ENCODE measurements around the gene FRRS1.

The FRRS1 gene

DNA sequence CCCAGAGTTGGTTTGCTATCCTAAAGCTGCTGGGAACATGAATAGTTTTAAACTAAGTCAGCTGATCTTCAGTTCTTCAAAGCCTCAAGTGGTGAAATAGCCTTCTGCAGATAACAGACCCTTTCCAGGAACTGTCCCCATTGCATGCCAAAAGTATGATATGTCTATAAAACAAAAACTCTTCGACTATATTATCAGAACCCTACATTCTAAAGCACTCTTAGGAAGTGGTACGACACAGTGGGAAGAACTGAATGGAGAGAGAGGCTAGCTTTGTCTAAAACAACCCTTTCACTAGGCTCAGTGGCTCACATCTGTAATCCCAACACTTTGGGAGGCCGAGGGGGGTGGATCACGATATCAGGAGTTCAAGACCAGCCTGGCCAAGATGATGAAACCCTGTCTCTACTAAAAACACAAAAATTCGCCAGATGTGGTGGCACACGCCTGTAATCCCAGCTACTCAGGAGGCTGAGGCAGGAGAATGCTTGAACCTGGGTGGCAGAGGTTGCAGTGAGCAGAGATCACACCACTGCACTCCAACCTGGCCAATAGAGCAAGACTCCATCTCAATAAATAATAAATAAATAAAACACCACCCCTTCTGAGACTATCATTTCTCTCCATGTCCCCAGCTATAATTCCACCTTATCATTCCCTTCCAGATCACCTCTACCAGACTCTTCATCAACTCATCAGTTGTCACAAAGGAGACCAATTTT, 2.2 kb upstream of the FRRS1 start:
- Histone ChIP-seq H3K4me3 (ENCODE audit: low read length) (no peak overlapping the region), H3K79me2 (ENCODE audit: low read length) (no peaks in the 10 kb centered on the region), H3K9me3 (ENCODE audit: insufficient read depth, low read length) (no peaks in the 10 kb centered on the region), H3K9ac (ENCODE audit: low read length) (no peak overlapping the region), H3K4me1 (ENCODE audit: low read length) (peaks cover 5% of the 10 kb centered on the region), H3K27ac (ENCODE audit: low read length) (no peak overlapping the region), H3K36me3 (replicated peaks; ENCODE audit: low read depth, low read length) (no peaks in the 10 kb centered on the region), H3K27me3 (ENCODE audit: low read depth, low read length) (peaks cover 3% of the 10 kb centered on the region; the same call in 1 of the 2 replicates), H3K4me2 (ENCODE audit: low read length) (no peak overlapping the region), H2AFZ (ENCODE audit: low read depth, low read length) (no peak overlapping the region), H4K20me1 (ENCODE audit: insufficient read depth, low read length) (no peaks in the 10 kb centered on the region)
- TF ChIP-seq, protein P1, sequence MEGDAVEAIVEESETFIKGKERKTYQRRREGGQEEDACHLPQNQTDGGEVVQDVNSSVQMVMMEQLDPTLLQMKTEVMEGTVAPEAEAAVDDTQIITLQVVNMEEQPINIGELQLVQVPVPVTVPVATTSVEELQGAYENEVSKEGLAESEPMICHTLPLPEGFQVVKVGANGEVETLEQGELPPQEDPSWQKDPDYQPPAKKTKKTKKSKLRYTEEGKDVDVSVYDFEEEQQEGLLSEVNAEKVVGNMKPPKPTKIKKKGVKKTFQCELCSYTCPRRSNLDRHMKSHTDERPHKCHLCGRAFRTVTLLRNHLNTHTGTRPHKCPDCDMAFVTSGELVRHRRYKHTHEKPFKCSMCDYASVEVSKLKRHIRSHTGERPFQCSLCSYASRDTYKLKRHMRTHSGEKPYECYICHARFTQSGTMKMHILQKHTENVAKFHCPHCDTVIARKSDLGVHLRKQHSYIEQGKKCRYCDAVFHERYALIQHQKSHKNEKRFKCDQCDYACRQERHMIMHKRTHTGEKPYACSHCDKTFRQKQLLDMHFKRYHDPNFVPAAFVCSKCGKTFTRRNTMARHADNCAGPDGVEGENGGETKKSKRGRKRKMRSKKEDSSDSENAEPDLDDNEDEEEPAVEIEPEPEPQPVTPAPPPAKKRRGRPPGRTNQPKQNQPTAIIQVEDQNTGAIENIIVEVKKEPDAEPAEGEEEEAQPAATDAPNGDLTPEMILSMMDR (IDR thresholded peaks at IDR 0.05; ENCODE audit: low read depth, low read length) = no peak
- TF ChIP-seq EZH2phosphoT487 (IDR thresholded peaks at IDR 0.05; ENCODE audit: low read depth) = no peak

DNA sequence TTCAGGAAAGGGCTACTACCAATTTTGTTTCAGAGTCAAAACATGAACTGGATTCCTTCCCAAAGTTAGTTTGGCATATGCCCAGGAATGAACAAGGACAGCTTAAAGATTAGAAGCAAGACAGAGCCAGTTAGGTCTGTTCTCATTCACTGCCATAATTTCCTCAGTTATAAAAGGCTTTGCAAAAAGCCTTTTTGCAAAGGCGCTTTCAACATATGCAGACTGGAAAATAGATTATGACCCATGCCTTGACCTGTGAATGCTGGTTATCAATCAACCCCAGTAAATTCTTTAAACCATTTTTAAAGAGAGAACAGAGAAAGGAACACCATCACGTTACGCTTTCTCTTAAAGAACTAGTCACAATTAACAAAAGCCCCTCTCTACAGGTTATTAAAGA, 1.7 kb upstream of the FRRS1 start:
- TF ChIP-seq EZH2phosphoT487 (IDR thresholded peaks at IDR 0.05; ENCODE audit: low read depth) = no peak
- TF ChIP-seq, protein P1 (IDR thresholded peaks at IDR 0.05; ENCODE audit: low read depth, low read length) = no peak
- Histone ChIP-seq H3K4me2 (ENCODE audit: low read length) (no peak overlapping the region), H3K27me3 (ENCODE audit: low read depth, low read length) (peaks cover 3% of the 10 kb centered on the region; the same call in 1 of the 2 replicates)

DNA sequence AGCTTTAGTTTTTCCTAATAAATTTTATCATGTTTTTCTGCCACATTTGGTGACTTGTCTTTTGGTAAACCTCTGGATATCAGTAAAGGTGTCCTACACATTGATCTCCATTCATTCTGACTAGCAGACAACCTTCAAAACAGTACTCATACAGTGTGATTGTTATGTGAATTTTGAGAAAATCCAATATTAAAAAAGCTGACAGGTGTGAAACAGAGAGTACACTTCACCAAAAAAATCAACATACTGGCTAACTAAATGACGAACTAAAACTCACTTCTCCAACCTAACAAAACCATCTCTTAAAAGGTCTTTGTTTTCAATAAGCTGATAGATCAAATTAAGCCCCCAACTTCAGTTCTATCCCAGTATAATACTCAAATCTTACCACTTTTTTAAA, 1.5 kb downstream of the FRRS1 start:
- Histone ChIP-seq H3K9ac (ENCODE audit: low read length) (no peak overlapping the region), H3K4me1 (ENCODE audit: low read length) (peaks cover 5% of the 10 kb centered on the region), H3K79me2 (ENCODE audit: low read length) (no peaks in the 10 kb centered on the region), H2AFZ (ENCODE audit: low read depth, low read length) (no peak overlapping the region), H4K20me1 (ENCODE audit: insufficient read depth, low read length) (no peaks in the 10 kb centered on the region), H3K9me3 (ENCODE audit: insufficient read depth, low read length) (no peaks in the 10 kb centered on the region), H3K4me2 (ENCODE audit: low read length) (no peak overlapping the region), H3K4me3 (ENCODE audit: low read length) (no peak overlapping the region), H3K36me3 (replicated peaks; ENCODE audit: low read depth, low read length) (no peaks in the 10 kb centered on the region), H3K27me3 (ENCODE audit: low read depth, low read length) (peaks cover 3% of the 10 kb centered on the region; the same call in 1 of the 2 replicates), H3K27ac (ENCODE audit: low read length) (no peak overlapping the region)
- TF ChIP-seq, protein P1 (IDR thresholded peaks at IDR 0.05; ENCODE audit: low read depth, low read length) = no peak
- no peak for TF ChIP-seq EZH2phosphoT487 (IDR thresholded peaks at IDR 0.05; ENCODE audit: low read depth)

More for the DNA sequence above, 1.7 kb upstream of the FRRS1 start:
- Histone ChIP-seq H4K20me1 (ENCODE audit: insufficient read depth, low read length) (no peaks in the 10 kb centered on the region), H3K9me3 (ENCODE audit: insufficient read depth, low read length) (no peaks in the 10 kb centered on the region), H3K79me2 (ENCODE audit: low read length) (no peaks in the 10 kb centered on the region), H3K36me3 (replicated peaks; ENCODE audit: low read depth, low read length) (no peaks in the 10 kb centered on the region), H3K4me1 (ENCODE audit: low read length) (peaks cover 5% of the 10 kb centered on the region), H2AFZ (ENCODE audit: low read depth, low read length) (no peak overlapping the region), H3K4me3 (ENCODE audit: low read length) (no peak overlapping the region), H3K9ac (ENCODE audit: low read length) (no peak overlapping the region), H3K27ac (ENCODE audit: low read length) (no peak overlapping the region)

DNA sequence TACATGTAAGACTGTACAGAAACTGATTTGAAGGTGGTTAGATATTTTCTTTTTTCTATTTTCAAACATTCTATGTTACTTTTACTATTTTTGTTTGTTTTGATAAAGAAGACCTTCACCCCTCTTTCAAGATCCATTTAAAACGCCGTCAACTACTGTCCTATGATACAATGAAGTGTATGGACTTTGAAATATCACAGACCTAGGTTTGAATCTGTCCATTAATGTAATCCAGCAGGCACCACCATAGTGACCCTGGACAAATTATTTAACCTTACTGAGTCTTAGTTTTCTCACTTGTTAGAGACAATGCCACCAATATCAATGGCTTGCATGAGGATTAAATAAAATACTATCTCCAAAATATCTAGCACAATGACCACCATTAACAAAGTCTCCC, 2.0 kb downstream of the FRRS1 start:
- Histone ChIP-seq H3K4me1 (ENCODE audit: low read length) (peaks cover 6% of the 10 kb centered on the region), H4K20me1 (ENCODE audit: insufficient read depth, low read length) (no peaks in the 10 kb centered on the region), H3K79me2 (ENCODE audit: low read length) (no peaks in the 10 kb centered on the region), H3K4me3 (ENCODE audit: low read length) (no peak overlapping the region), H3K9me3 (ENCODE audit: insufficient read depth, low read length) (no peaks in the 10 kb centered on the region), H3K36me3 (replicated peaks; ENCODE audit: low read depth, low read length) (no peaks in the 10 kb centered on the region), H3K4me2 (ENCODE audit: low read length) (no peak overlapping the region), H3K27ac (ENCODE audit: low read length) (no peak overlapping the region), H3K9ac (ENCODE audit: low read length) (no peak overlapping the region), H3K27me3 (ENCODE audit: low read depth, low read length) (0 out of 2 replicates have a peak, but pooled peaks cover 3% of the 10 kb centered on the region), H2AFZ (ENCODE audit: low read depth, low read length) (no peak overlapping the region)
- TF ChIP-seq, protein P1 (IDR thresholded peaks at IDR 0.05; ENCODE audit: low read depth, low read length) = no peak
- no peak for TF ChIP-seq EZH2phosphoT487 (IDR thresholded peaks at IDR 0.05; ENCODE audit: low read depth)

All from OCI-LY3 (cell line).